Ovary (tissue), 3 donors: ENCODE measurements around the gene SUGCT.

Source experiments
- EP300 ChIP-seq: sonication (generic); formaldehyde crosslinking; IDR thresholded peaks from one replicate; pipeline ENCODE4 v1.6.1; 2017; ENCODE audit warnings: antibody characterized with exemption
- POLR2A ChIP-seq: fragments of 450-650 bp; IDR thresholded peaks from one replicate; pipeline ENCODE4 v1.6.1; 2017; ENCODE audit warnings: antibody characterized with exemption, mild to moderate bottlenecking, moderate library complexity
- TF ChIP-seq, protein P1 (sequence below), 3 donors: fragments of 450-650 bp in 2 of 3; fragments of 200-600 bp in 1 of 3; IDR thresholded peaks; one replicate each; pipeline versions ENCODE4 v1.5.1 to v1.8.0; 2016 to 2022; ENCODE audit warnings: antibody characterized with exemption in 3 of 3, mild to moderate bottlenecking in 1 of 3
- donor health status: DM: no; HTN: no; CAD: no.

DNA sequence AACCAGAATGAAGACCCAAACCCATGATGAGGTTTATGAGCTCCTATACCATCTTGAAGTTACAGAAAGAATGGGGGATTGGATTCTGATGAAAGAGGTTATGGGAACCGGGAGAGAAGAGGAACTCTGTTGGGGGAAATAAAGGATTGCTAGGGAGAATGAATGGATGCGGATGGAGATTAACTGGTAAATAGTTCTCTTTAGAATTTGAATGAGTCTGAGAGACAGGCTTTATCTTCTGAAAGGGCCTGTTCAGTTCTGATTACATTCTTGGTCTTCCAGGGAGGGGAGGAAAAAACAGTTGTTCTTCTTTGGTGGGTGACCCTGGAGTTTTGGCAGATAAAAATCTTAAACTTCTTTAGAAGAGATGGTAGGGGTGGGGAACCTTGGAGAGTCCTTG lies 13.9 kb downstream of the SUGCT start:
- TF ChIP-seq POLR2A (no peak), EP300 (no peak)
- TF ChIP-seq, protein P1, sequence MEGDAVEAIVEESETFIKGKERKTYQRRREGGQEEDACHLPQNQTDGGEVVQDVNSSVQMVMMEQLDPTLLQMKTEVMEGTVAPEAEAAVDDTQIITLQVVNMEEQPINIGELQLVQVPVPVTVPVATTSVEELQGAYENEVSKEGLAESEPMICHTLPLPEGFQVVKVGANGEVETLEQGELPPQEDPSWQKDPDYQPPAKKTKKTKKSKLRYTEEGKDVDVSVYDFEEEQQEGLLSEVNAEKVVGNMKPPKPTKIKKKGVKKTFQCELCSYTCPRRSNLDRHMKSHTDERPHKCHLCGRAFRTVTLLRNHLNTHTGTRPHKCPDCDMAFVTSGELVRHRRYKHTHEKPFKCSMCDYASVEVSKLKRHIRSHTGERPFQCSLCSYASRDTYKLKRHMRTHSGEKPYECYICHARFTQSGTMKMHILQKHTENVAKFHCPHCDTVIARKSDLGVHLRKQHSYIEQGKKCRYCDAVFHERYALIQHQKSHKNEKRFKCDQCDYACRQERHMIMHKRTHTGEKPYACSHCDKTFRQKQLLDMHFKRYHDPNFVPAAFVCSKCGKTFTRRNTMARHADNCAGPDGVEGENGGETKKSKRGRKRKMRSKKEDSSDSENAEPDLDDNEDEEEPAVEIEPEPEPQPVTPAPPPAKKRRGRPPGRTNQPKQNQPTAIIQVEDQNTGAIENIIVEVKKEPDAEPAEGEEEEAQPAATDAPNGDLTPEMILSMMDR (IDR thresholded peaks at IDR 0.05), result no peak
